Pancreas (tissue), 10 donors: ENCODE measurements around the gene TBC1D20. TPM values are rescaled to one million over a fixed set of nuclear protein-coding genes. Genes with fewer than 3 reads are reported as not detected.

ENCODE experiments used
- ATAC-seq, 4 donors: fragments of 200-7000 bp; cut with Tn5 transposase; one replicate each; pipeline versions ENCODE4 v1.8.0 to v1.9.1; 2020; ENCODE audit warnings: mild to moderate bottlenecking in 4 of 4, moderate library complexity in 4 of 4
- DNase-seq, 6 donors: peaks; one replicate each; pipeline ENCODE4 v3.0.0-alpha.2; 2020
- FAIRE-seq: peaks from 2 replicates; lab custom pipeline; 2012; peaks lifted over from hg19 to GRCh38; lab: Jason Lieb, UNC
- H3K27ac ChIP-seq, 4 donors: fragments of 200-600 bp; sonication (generic); 1 replicate in 3 of 4; 2 replicates in 1 of 4; pipeline versions ENCODE4 v1.5.0 to v1.8.0; 2020
- H3K27me3 ChIP-seq, 4 donors: fragments of 200-600 bp; one replicate each; pipeline ENCODE4 v1.8.0; 2021
- H3K36me3 ChIP-seq, 3 donors: fragments of 200-600 bp; sonication (generic) in 1 of 3; one replicate each; pipeline versions ENCODE4 v1.5.0 to v1.8.0; 2020 to 2021
- H3K4me1 ChIP-seq, 3 donors: fragments of 200-600 bp; one replicate each; pipeline ENCODE4 v1.8.0; 2021
- H3K4me3 ChIP-seq, 4 donors: fragments of 200-600 bp; sonication (generic) in 2 of 4; one replicate each; pipeline versions ENCODE4 v1.5.0 to v1.8.0; 2020 to 2021
- H3K9me3 ChIP-seq, 4 donors: fragments of 200-600 bp; one replicate each; pipeline ENCODE4 v1.8.0; 2021
- WGBS, 2 donors: extraction: QIAGEN DNeasy Blood & Tissue Kit; methylation state at CpG; one replicate each; pipeline ENCODE4 v1.1.7; 2013; 5-methylcytosine and 5-hydroxymethylcytosine counted together
- intact Hi-C, 3 donors: fragments of 100-400 bp; cut with DNase I; formaldehyde crosslinking; loops; one replicate each; pipeline versions ENCODE4 v1.11.1 to v1.14.2; 2022
- polyA plus RNA-seq, 2 donors: library from polyadenylated mRNA; stranded (reverse); fragments of 200-250 nt; gene quantifications; one replicate each; pipeline ENCODE4 v1.2.3, GENCODE V29; 2013
- total RNA-seq, 6 donors: library from RNA; stranded (reverse); fragmentation: NEBNext Ultra II Directional in 4 of 6; extraction: Animal tissue kit (Norgen Biotek cat#: 25700) in 4 of 6; gene quantifications; one replicate each; pipeline versions ENCODE4 v1.2.1 to v1.2.4, GENCODE V29; 2021 to 2023
- TF ChIP-seq, protein P1 (sequence below), 4 donors: fragments of 200-600 bp; sonication (generic) in 3 of 4; IDR thresholded peaks; one replicate each; pipeline versions ENCODE4 v1.5.0 to v1.8.0; 2021; ENCODE audit warnings: antibody characterized with exemption in 4 of 4
- donor health status: healthy with polysubstance abuse.
- donor health status: DM: no; HTN: no; CAD: no; lungs with moderate emphysema.
- donor health status: DM: no; HTN: no; CAD: no.
- donor health status: control.
- donor health status: control.
- donor health status: Bipolar disorder and iron deficiency.
- donor health status: DM: yes; HTN: yes; CAD: no.
- donor health status: DM: no; HTN: no; CAD: no.
- donor health status: DM: no; HTN: no; CAD: no.
- donor health status: DM: yes; HTN: yes; CAD: no.

The TBC1D20 gene
- total and polyA plus RNA-seq, 8 donors, result 11.1 to 21.4 (median 12.9) TPM

DNA sequence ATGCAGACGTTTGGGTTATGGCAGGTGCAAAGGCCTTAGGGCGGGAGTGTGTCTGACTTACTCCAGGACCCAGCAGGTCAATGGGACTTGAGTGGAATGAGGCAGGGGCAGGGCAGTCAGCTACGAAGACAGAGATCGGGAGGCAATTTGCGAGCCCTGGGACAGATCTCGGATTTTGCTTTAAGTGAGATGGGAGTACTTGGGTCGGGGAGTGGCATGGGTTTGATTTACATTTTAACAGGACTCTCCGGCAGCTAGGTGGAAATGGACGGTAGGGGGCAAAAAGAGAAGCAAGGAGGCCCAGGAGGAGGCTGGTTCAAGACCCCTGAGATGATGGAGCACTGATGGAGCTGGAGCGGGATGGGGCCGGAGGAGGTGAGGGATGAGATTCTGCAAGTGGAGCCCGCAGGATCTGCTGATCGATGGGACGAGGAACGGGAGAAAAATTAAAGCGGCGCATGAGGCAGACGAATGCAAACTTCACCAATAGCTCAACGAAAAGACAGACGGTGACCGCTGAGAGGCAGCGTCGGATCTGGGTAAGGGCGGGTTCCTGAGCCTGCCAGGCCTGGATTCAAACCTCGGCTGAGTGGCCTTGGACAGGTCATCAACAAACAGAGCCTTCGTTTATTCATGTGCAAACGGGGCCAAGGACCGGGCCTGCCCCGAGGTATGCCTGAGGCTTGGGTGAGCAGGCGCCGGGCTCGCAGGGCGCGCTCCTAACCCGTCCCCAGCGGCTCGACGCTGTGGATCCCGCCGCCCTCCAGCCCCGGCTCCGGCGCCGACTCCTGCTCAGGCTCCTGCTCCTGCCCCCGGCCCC is 55.0 kb downstream of the TBC1D20 start:
- peaks cover 0 to 14% (median 8%) of the 10 kb centered on the region in 3 donors for H3K4me1 ChIP-seq
- H3K27me3 ChIP-seq, result no peaks in the 10 kb centered on the region
- ATAC-seq, result peak; percentile 76 to 83 (median 80)
- H3K36me3 ChIP-seq, result peaks cover 0 to 7% (median 0%) of the 10 kb centered on the region in 3 donors
- DNase-seq, result peak; percentile 78 to 94 (median 84)
- WGBS, 2 donors, result 10 to 16% methylated on average over 39 to 45 of the region's 45 CpGs
- H3K9me3 ChIP-seq, result no peaks in the 10 kb centered on the region
- H3K4me3 ChIP-seq, result peak overlapping the region; percentile 1 to 99 (median 50)
- TF ChIP-seq, protein P1, sequence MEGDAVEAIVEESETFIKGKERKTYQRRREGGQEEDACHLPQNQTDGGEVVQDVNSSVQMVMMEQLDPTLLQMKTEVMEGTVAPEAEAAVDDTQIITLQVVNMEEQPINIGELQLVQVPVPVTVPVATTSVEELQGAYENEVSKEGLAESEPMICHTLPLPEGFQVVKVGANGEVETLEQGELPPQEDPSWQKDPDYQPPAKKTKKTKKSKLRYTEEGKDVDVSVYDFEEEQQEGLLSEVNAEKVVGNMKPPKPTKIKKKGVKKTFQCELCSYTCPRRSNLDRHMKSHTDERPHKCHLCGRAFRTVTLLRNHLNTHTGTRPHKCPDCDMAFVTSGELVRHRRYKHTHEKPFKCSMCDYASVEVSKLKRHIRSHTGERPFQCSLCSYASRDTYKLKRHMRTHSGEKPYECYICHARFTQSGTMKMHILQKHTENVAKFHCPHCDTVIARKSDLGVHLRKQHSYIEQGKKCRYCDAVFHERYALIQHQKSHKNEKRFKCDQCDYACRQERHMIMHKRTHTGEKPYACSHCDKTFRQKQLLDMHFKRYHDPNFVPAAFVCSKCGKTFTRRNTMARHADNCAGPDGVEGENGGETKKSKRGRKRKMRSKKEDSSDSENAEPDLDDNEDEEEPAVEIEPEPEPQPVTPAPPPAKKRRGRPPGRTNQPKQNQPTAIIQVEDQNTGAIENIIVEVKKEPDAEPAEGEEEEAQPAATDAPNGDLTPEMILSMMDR (IDR thresholded peaks at IDR 0.05), result no peak
- intact Hi-C loops, result no loop called here
- FAIRE-seq, result no peak
- peak overlapping the region; percentile 38 to 86 (median 77) for H3K27ac ChIP-seq

DNA sequence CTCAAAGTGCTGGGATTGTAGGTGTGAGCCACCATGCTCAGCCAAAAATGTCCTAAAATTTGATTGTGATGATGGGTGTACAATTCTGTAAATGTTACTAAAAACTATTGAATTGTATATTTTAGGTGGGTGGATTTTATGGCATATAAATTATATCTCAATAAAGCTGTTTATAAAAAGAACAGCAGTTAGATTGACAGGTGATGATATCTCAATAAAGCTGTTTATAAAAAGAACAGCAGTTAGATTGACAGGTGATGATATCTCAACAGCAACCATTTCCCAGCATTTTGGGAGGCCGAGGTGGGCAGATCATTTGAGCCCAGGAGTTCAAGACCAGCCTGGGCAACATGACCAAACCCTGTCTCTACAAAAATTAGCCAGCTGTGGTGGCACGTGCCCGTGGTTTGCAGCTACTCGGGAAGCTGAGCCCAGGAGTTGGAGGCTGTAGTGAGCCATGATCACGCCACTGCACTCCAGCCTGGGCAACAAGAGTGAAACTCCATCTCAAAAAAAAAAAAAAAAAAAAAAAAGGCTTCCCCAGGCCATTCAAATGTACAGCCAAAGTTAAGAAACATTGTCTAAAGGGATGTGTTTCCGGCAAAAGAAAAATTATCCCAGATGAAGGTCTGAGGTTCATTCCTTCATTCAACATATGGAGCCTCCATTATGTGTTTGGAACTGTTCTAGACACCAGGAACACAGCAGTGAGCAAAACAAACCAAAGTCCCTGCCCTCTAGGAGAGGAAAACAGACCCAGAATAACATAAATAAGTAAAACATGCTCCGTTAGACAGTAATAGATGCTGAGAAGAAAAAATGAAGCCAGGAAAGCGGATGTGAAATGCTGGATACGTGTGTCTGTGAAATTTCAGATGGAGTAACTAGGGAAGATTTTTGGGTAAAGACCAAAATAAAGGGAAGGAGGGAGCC is 55.9 kb downstream of the TBC1D20 start:
- peaks cover 0 to 1% (median 0%) of the 10 kb centered on the region in 3 donors for H3K36me3 ChIP-seq
- H3K27me3 ChIP-seq, result no peaks in the 10 kb centered on the region
- 91% methylated on average over 9 of the region's 9 CpGs for WGBS, 2 donors
- TF ChIP-seq, protein P1 (IDR thresholded peaks at IDR 0.05), result no peak
- intact Hi-C loops, result no loop called here
- FAIRE-seq (no peak), DNase-seq (no peak), ATAC-seq (no peak)
- no peak overlapping the region for H3K4me3 ChIP-seq
- peaks cover 0 to 14% (median 8%) of the 10 kb centered on the region in 3 donors for H3K4me1 ChIP-seq
- H3K27ac ChIP-seq, result peak overlapping the region in 1 of 4 donors; percentile 81
- no peaks in the 10 kb centered on the region for H3K9me3 ChIP-seq

DNA sequence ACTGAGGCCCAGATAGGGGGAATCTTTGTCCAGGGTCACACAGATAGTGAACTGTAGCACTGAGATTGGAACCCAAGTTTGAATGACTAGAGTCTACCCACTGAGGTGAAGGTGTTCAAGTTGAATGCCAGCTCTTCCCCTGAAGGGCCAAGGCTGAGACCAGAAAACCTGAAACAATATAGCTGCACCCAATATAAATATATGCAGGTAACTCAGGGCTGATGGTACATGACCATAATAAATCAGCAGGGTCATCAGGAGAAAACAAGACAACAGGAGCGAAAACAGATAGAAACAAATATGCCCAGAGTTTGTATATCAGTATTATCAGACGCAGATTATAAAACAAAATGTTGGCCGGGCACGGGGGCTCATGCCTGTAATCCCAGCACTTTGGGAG is 58.2 kb downstream of the TBC1D20 start:
- H3K9me3 ChIP-seq, result no peaks in the 10 kb centered on the region
- intact Hi-C loops, result no loop called here
- no peaks in the 10 kb centered on the region for H3K36me3 ChIP-seq
- H3K27me3 ChIP-seq, result no peaks in the 10 kb centered on the region
- H3K4me3 ChIP-seq, result no peak overlapping the region
- WGBS, 2 donors, result 92 to 94% methylated on average over 4 of the region's 4 CpGs
- DNase-seq, result no peak
- H3K27ac ChIP-seq, result no peak overlapping the region
- TF ChIP-seq, protein P1 (IDR thresholded peaks at IDR 0.05), result no peak
- no peak for ATAC-seq
- no peak for FAIRE-seq
- peaks cover 0 to 6% (median 1%) of the 10 kb centered on the region in 3 donors for H3K4me1 ChIP-seq

DNA sequence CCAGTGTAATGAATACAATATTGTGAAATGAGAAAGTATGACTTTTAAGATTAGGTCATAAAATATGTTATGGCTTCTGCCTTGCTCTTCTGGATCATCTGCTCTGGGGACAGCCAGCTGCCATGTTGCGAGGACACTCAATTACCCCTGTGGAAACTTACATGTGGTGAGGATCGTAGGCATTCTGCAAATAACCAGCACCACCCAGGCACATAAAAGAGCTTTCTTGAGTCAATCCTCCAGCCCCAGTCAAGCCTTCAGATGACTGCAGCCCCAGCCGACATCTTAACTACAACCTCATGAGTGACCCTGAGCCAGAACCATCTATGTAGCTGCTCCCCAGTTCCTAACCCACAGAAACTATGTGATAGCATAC is 58.8 kb downstream of the TBC1D20 start:
- Histone ChIP-seq H3K36me3 (no peaks in the 10 kb centered on the region), H3K9me3 (no peaks in the 10 kb centered on the region), H3K27ac (no peak overlapping the region), H3K27me3 (no peaks in the 10 kb centered on the region), H3K4me3 (no peak overlapping the region), H3K4me1 (peaks cover 0 to 4% (median 0%) of the 10 kb centered on the region in 3 donors)
- FAIRE-seq (no peak), DNase-seq (no peak), ATAC-seq (no peak)
- TF ChIP-seq, protein P1 (IDR thresholded peaks at IDR 0.05), result no peak
- intact Hi-C loops, result no loop called here
- 92 to 96% methylated on average over 3 of the region's 3 CpGs for WGBS, 2 donors
